SH-SY5Y (cell line): ENCODE results near the gene AGBL1.

Source experiments
- GATA2 ChIP-seq: IDR thresholded peaks from 2 replicates; pipeline ENCODE4 v1.6.1; 2011; ENCODE audit warnings: mild to moderate bottlenecking, low read depth, low read length
- GATA3 ChIP-seq: IDR thresholded peaks from 2 replicates; pipeline ENCODE4 v1.6.1; 2011; ENCODE audit warnings: low read depth, mild to moderate bottlenecking, low read length, moderate library complexity

- TF ChIP-seq GATA2 (no peak), GATA3 (no peak)
Measured at GRCh38 chr15:86735247-86736040, 655.8 kb downstream of the AGBL1 start.
